ENCODE results near the gene TFCP2L1. TPM values are rescaled to one million over a fixed set of nuclear protein-coding genes. Genes with fewer than 3 reads are reported as not detected.

TFCP2L1 gene
- total and polyA plus RNA-seq, 2 of the 4 experiments (the other 2 are of a cell fraction): not detected

- H2AFZ ChIP-seq (replicated peaks; ENCODE audit: low read length, poor library complexity): no peak overlapping the region
- H3K36me3 ChIP-seq (ENCODE audit: control insufficient read depth, insufficient read depth, low read length): no peaks in the 10 kb centered on the region
- H3K4me1 ChIP-seq (ENCODE audit: control insufficient read depth, insufficient read depth, low read length): no peaks in the 10 kb centered on the region
- H3K9me3 ChIP-seq (ENCODE audit: control insufficient read depth, insufficient read depth, low read length): no peaks in the 10 kb centered on the region
- H2AK9ac ChIP-seq (replicated peaks; ENCODE audit: low read depth, low read length, poor library complexity): no peak overlapping the region
- no peak overlapping the region for H3K18ac ChIP-seq (ENCODE audit: low read depth, low read length)
- no peaks in the 10 kb centered on the region for H3K9me1 ChIP-seq (ENCODE audit: insufficient read depth, low read length)
- no peak for ATAC-seq (ENCODE audit: low read depth)
- no peak overlapping the region for H3K4ac ChIP-seq (ENCODE audit: low read depth, low read length)
- TF ChIP-seq NFE2L2 (IDR thresholded peaks at IDR 0.05; ENCODE audit: low read depth, low read length): no peak
- TF ChIP-seq, protein P1, sequence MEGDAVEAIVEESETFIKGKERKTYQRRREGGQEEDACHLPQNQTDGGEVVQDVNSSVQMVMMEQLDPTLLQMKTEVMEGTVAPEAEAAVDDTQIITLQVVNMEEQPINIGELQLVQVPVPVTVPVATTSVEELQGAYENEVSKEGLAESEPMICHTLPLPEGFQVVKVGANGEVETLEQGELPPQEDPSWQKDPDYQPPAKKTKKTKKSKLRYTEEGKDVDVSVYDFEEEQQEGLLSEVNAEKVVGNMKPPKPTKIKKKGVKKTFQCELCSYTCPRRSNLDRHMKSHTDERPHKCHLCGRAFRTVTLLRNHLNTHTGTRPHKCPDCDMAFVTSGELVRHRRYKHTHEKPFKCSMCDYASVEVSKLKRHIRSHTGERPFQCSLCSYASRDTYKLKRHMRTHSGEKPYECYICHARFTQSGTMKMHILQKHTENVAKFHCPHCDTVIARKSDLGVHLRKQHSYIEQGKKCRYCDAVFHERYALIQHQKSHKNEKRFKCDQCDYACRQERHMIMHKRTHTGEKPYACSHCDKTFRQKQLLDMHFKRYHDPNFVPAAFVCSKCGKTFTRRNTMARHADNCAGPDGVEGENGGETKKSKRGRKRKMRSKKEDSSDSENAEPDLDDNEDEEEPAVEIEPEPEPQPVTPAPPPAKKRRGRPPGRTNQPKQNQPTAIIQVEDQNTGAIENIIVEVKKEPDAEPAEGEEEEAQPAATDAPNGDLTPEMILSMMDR (conservative IDR thresholded peaks at IDR 0.05; ENCODE audit: low read depth, low read length): no peak
- no peak for TF ChIP-seq BHLHE40 (IDR thresholded peaks at IDR 0.05; ENCODE audit: low read depth, low read length)
- TF ChIP-seq RCOR1 (IDR thresholded peaks at IDR 0.05; ENCODE audit: insufficient replicate concordance, low read length): no peak
- no peak for TF ChIP-seq CHD1 (IDR thresholded peaks at IDR 0.05; ENCODE audit: low read depth, low read length)
- no peak for TF ChIP-seq SMC3 (IDR thresholded peaks at IDR 0.05; ENCODE audit: low read depth, low read length)
- TF ChIP-seq MAZ (IDR thresholded peaks at IDR 0.05; ENCODE audit: borderline replicate concordance, low read depth, low read length): no peak
- TF ChIP-seq FOS (IDR thresholded peaks at IDR 0.05; ENCODE audit: low read depth, low read length): no peak
- no peak for TF ChIP-seq MXI1 (IDR thresholded peaks at IDR 0.05; ENCODE audit: borderline replicate concordance, low read depth, low read length)
- no peak for TF ChIP-seq USF2 (IDR thresholded peaks at IDR 0.05; ENCODE audit: low read depth, low read length)
- no peak for TF ChIP-seq RFX5 (IDR thresholded peaks at IDR 0.05; ENCODE audit: low read depth, low read length)
- no peak for TF ChIP-seq CEBPB (IDR thresholded peaks at IDR 0.05; ENCODE audit: low read depth, low read length)
- TF ChIP-seq MAFK (IDR thresholded peaks at IDR 0.05; ENCODE audit: low read depth, low read length): no peak
- no peak for TF ChIP-seq ELK1 (IDR thresholded peaks at IDR 0.05; ENCODE audit: borderline replicate concordance, low read depth, low read length)
- TF ChIP-seq POLR2A (IDR thresholded peaks at IDR 0.05; ENCODE audit: low read depth, low read length): no peak
- TF ChIP-seq RAD21 (IDR thresholded peaks at IDR 0.05; ENCODE audit: low read length): no peak
- no peak overlapping the region for H3K4me3 ChIP-seq (ENCODE audit: insufficient read depth, low read depth, low read length)
- H2BK15ac ChIP-seq (ENCODE audit: low read depth, low read length): no peak overlapping the region
- ChIA-PET POLR2A (ENCODE audit: unreplicated experiment) (no interaction called here), CTCF (interaction anchor here (0.7 kb wide), 1 partner anchor 241 kb away, joined by 5 read pairs; no protein-coding TSS in a partner anchor)
- no peak overlapping the region for H2BK5ac ChIP-seq (ENCODE audit: low read depth, low read length, poor library complexity, severe bottlenecking)
- H4K8ac ChIP-seq (ENCODE audit: low read depth in 2 of 2, low read length in 2 of 2): no peak overlapping the region
- intact Hi-C loops (cut with micrococcal nuclease) (no loop called here), dilution Hi-C loops (cut with HindIII; ENCODE audit: low sequenced_read_pairs, unreplicated experiment) (no loop called here), in situ Hi-C loops (cut with MboI; ENCODE audit: low sequenced_read_pairs) (no loop called here)
- no peaks in the 10 kb centered on the region for H3K79me1 ChIP-seq (ENCODE audit: low read depth in 1 of 2, low read length in 2 of 2)
- no peak overlapping the region for H2BK20ac ChIP-seq (ENCODE audit: low read depth, low read length)
- H4K20me1 ChIP-seq (ENCODE audit: insufficient read depth, low read length): no peaks in the 10 kb centered on the region
- H3K14ac ChIP-seq (replicated peaks; ENCODE audit: low read depth, low read length): no peak overlapping the region
- WGBS, 2 experiments (ENCODE audit: extremely low coverage in 2 of 2, insufficient read length in 1 of 2): 47% methylated on average over 3 of the region's 7 CpGs; no CpG with 5 or more reads in 1 of the 2 experiments
- H2BK120ac ChIP-seq (ENCODE audit: low read depth, low read length): no peak overlapping the region
- peaks cover 12% of the 10 kb centered on the region for H3K27me3 ChIP-seq (ENCODE audit: control insufficient read depth, insufficient read depth, low read length)
- no peak overlapping the region for H2AK5ac ChIP-seq (ENCODE audit: low read depth, low read length)
- H3K27ac ChIP-seq (ENCODE audit: insufficient read depth, low read length): no peak overlapping the region
- no peak overlapping the region for H3K56ac ChIP-seq (ENCODE audit: extremely low read depth, insufficient read depth, low read length)
- no peak overlapping the region for H4K5ac ChIP-seq (ENCODE audit: low read depth, low read length)
- no peak overlapping the region for H4K91ac ChIP-seq (ENCODE audit: insufficient read depth, low read depth, low read length)
- DNase-seq: no peak
- no peak overlapping the region for H3K4me2 ChIP-seq (ENCODE audit: low read depth, low read length)
- BruUV-seq (replicated peaks): no TSS peak
- H3K23ac ChIP-seq (ENCODE audit: low read depth, low read length): no peak overlapping the region
- H3K9ac ChIP-seq (ENCODE audit: low read depth, low read length): no peak overlapping the region
Measured at GRCh38 chr2:121295911-121296650, 11.1 kb upstream of the TFCP2L1 start.
